IPS-11a (cell line): Measurements from ENCODE around the gene GTPBP10.
"Not testable (repeated sequence)": the region's sequence is repeated elsewhere in the genome, so short reads cannot be mapped to it uniquely, and the experiment has no call there.

Experiments used
- H3K4me3 ChIP-seq: one replicate; pipeline ENCODE4 v1.5.1; 2013; ENCODE audit warnings: low read depth, low read length, control low read depth

Gene GTPBP10, protein sequence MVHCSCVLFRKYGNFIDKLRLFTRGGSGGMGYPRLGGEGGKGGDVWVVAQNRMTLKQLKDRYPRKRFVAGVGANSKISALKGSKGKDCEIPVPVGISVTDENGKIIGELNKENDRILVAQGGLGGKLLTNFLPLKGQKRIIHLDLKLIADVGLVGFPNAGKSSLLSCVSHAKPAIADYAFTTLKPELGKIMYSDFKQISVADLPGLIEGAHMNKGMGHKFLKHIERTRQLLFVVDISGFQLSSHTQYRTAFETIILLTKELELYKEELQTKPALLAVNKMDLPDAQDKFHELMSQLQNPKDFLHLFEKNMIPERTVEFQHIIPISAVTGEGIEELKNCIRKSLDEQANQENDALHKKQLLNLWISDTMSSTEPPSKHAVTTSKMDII

DNA sequence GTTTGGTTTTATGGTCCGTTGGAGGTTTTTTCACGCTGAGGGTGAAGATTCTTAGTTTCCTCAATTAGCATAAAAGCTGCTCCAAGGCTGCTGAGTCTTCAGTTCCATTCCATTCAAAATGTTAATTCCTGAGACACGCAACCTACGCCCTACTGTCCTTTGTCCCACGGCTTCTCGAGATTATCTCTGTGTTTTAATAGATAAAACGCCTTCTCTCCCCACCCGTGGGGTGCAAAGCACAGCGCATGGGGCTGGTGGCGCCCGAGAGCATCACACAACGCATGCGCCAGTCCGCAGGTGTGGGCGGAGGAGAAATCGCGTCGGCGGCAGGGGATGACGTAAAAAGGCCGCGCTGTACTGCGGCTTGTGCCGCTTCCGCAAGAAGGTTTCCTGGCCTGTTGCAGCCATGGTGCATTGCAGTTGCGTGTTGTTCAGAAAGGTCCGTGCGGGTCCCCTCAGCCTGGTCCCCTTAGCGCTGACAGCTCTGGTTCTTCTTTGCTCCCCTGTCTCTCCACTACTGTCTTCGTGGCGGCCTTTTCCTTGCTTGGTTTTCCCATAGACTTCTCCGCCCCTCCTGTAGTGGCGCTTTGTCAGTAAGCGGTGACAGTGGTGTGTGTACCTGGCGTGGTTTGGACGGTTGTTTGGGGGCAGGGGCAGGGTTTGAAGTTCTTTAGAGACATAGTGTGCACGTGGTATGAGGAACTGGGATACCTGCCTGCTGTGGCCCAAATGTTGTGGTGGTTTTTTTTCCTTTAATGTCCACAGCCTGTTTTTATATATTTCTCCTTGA lies at the start of gene GTPBP10:
GTPBP10 (plus strand) TSS at position 381 of the 790 bp plus-strand sequence; CDS start at position 407, 26 bp downstream.
- H3K4me3 ChIP-seq, result peak within 1 kb of the TSS; percentile 94

DNA sequence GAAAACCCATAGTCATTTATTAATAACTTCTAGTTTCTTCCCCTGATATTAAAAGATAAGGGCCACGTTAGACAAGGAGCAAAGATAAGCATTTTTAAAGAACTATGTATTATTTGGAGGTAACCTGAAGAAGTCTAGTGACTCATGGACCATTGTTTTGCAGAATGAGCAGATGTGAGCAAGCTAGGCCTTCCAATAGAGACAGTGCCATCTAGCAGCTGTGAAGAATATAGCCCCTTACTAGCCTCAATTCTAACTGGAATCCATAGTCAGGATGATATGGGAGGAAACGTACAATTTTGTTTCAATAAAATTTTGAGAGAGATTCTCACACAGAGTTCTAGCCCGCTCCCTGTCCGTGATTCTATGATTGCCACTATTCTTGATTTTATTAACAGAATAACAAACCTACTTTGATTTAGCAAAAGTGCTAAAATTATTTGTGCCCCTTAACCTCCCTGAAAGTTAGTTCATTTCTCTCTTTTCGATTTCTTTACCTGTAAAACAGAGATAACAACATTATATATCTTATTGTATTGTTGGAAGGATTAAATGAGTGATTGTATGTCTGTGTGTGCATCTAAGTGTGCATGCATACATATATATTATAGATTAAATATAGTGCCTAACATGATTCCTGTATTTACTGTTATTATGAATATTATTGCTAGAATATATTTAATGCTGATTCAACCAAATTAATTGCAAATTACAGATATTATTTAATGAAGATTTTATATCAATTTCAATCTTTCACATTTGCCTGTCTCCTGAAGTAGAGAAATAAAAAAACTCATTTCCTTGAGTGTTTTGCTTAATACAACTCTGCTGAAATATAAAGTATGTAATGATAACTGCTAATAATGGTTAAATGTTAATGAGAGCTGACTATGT lies 48.1 kb upstream of the GTPBP10 start:
- H3K4me3 ChIP-seq, result no peak overlapping the region

DNA sequence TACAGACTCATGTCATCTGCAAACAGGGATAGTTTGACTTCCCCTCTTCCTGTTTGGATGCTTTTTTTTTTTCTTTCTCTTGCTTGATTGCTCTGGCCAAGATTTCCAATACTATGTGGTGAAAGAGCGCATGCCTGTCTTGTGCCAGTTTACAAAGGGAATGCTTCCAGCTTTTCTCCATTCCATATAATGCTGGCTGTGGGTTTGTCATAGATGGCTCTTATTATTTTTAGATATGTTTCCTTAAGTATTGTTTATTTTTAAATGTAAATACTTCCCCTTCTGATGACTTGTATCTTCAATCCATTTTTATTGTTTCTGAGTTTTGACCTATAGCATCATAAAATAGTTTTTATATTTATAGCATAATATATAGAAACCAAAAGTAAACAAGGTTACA lies 43.3 kb upstream of the GTPBP10 start:
- H3K4me3 ChIP-seq, result no peak overlapping the region

DNA sequence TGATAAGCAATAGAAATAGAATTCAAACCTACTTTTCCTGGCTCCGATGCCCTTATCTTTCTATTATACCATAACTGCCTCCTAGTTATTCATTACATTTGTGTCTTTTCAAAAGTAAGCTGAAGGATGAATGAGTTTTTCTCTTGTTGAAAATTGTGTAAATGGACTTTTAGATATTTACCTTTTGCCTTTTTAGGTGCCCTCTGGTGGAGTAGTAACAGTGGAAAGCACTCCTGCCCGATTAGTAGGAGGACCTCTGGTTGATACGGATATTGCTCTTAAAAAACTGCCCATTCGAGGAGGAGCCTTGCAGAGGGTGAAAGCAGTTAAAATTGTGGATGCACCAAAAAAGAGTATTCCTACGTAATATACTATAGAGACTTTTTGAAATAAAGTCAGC lies 36.6 kb upstream of the GTPBP10 start:
- H3K4me3 ChIP-seq, result no peak overlapping the region

DNA sequence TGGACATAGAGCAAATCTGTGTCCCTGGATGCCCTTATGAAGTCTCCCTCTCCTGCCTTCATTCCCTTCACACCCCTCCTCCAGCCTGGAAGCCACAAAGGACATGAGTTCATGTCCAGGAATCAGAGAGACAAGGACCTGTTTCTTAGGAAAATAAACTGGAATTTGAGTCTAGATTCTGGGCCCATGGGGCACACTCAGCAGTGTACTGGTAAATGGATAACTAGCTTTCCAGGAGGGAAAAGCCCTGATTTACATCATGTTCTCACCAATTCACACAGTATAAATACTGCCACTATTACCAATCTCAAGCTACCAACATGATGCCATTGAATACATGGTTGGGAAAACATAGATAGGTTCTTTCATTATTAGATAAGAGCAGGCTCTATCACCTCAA lies 35.3 kb upstream of the GTPBP10 start:
- H3K4me3 ChIP-seq, result no peak overlapping the region

DNA sequence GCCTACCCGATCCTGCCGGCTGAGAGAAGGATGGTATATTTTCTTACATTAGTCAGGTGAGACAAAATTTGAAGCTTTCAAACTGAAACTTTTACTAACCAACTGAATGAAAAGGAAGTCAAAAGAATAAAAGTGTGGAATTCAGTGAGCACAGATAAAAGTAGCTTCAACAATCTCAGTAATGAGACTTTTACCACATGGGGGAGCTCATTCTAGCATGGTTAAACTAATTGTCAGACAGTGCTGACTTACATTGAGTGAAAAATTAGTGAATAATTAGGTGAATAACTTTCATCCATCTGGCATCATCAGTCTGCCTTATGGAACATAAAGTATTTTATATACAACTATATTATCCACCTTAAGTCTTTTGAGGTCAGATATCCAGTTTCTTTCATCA lies 33.8 kb upstream of the GTPBP10 start:
- no peak overlapping the region for H3K4me3 ChIP-seq

DNA sequence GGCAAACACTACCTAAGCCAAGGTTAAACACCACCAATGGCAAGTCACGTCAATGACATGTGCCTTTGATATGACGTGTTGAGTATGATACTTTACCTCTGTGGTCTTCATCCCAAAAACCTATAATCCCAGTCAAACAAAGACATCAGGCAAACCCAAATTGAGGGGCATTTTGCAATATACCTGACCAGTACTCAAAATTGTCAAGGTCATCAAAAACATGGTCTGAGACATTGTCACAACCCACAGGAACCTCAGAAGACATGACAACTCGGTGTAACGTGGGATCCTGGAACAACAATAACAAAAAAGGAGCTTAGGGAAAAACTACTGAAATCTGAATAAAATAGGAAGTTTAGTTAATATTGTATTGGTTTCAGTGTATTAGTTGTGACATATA lies 32.6 kb upstream of the GTPBP10 start:
- no peak overlapping the region for H3K4me3 ChIP-seq

DNA sequence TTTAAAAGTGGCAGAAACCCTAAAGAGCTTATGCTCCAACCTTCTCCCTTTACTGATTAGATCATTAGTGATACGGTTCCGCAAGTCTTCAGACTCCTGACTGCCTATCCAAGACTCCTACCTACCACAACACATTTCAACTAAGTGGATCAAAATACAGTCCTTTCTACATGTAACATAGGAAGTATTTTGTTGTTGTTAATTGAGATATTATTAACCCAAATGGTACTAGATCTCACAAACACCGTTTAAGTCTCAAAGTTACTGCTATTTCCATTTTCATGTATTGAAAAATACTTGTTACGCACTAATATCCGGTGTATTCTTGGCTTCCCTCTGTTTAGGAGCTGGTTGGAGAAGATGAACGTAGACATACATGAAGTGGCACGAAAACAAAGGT lies 26.5 kb upstream of the GTPBP10 start:
- no peak overlapping the region for H3K4me3 ChIP-seq

DNA sequence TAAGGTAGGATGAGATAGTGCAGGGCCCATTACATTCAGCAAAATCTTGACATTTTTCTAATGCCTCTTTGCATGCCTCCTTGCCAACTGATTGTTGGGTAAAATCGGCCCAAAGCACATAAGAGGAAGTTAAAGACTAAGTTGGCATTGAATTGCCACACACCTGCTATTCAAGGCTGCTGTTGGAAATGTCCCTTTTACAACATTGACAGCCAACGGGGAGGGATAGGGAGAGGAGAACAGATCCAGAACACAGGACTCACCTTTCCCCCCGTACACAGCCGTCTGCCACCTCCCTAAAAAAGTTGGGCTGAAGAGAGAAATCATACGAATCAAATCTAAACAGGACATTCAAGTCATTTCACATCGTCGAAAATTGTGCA lies 26.1 kb upstream of the GTPBP10 start:
- H3K4me3 ChIP-seq, result no peak overlapping the region

DNA sequence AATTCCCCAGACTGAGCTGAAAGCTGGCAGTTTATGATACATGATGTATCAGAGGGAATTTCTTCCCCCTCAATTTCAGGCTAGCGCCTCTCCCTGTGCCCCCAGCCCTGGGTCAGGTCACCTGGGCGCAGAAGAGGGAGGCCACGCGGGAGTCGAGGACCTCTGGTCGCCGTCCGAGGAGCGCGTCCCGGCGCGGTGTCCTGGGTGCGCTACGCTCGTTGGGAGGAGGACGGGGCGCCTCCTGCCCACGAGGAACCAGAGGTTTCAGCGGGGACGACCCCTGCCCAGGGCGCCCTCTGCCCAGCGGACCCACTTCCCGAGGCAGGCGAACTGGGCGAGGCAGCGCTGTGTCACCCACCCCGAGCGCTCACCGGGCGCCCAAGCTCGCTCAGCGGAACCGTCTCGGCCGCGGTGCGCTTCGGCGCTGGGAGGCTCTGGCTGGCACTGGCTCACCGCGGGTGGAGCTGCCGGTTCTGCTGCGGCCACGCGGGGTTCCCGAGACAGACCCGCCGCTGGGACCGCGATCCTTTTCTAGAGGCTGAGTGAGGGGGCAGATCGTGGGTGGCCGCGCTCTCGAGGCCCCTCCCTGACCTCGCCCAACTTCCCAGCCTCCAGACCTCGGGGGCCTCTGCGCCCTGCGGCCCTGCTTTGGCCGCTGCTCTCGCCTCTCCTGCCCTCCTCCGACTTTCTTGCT lies 25.6 kb upstream of the GTPBP10 start, which contains the start of gene FAM237B:
FAM237B (minus strand) TSS at position 504 of the 694 bp plus-strand sequence. CDS start 1,556 bp downstream, outside the sequence.
- peak within 1 kb of the TSS; percentile 35 for H3K4me3 ChIP-seq

DNA sequence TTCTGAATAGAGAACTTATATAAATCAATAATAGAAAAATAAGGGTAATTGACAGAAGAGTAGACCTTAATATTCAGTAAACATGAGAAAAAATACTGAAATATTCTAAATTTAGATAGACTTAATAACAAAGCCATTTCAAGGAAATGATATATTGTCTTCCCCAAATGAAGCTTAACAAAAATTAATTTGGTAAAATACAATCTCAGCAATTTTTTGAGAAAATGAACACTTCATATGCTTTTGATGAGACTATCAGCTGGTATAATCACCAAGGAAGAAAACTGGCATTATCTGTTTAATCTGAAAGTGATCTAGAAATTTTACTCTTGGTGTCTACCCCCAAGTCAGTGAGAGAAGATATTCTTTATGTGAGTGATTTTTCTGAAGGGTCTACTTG lies 23.7 kb upstream of the GTPBP10 start:
- no peak overlapping the region for H3K4me3 ChIP-seq

DNA sequence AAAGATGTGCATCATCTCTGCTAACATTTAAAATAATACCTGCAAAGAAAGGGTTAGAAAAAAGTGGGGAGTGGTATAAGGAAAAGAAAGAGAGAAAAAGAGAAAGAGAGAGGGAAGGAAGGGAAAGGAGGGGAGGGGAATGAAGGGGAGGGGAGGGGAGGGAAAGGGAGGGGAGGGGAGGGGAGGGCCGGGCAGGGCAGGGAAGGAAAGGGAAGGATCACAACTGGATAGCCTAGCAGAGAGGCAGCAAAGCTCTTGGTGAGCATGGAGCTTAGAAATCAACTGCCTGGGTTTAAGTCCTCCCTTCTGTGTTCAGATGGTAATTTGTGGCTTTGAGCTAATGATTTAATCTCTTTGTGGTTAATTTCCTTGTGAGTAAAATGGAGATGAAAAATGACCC lies 20.0 kb upstream of the GTPBP10 start:
- H3K4me3 ChIP-seq, result no peak overlapping the region

DNA sequence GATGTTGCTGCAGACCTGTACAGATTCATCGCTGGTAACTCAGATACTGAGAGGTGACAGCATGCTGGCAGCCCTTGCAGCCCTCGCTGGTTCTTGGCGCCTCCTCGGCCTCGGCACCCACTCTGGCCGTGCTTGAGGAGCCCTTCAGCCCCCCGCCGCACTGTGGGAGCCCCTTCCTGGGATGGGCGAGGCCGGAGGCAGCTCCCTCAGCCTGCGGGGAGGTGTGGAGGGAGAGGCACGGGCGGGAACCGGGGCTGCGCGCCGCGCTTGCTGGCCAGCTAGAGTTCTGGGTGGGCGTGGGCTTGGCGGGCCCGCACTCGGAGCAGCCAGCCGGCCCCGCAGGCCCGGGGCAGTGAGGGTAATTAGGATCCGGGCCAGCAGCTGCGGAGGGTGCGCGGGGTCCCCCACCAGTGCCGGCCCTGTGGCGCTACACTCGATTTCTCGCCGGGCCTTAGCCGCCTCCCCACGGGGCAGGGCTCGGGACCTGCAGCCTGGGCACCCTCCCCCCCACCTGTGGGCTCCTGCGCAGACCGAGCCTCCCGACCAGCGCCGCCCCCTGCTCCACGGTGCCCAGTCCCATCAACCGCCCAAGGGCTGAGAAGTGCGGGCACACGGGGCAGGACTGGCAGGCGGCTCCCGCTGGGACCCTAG lies 12.2 kb upstream of the GTPBP10 start:
- H3K4me3 ChIP-seq, result no peak overlapping the region

DNA sequence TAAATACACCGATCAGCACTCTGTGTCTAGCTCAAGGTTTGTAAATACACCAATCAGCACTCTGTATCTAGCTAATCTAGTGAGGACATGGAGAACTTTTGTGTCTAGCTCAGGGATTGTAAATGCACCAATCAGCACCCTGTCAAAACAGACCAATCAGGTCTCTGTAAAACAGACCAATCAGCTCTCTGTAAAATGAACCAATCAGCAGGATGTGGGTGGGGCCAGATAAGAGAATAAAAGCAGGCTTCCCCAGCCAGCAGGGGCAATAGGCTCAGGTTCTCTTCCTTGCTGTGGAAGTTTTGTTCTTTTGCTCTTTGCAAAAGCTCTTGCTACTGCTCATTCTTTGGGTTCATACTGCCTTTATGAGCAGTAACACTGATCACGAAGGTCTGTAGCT lies 11.6 kb upstream of the GTPBP10 start:
- not testable (repeated sequence) for H3K4me3 ChIP-seq

DNA sequence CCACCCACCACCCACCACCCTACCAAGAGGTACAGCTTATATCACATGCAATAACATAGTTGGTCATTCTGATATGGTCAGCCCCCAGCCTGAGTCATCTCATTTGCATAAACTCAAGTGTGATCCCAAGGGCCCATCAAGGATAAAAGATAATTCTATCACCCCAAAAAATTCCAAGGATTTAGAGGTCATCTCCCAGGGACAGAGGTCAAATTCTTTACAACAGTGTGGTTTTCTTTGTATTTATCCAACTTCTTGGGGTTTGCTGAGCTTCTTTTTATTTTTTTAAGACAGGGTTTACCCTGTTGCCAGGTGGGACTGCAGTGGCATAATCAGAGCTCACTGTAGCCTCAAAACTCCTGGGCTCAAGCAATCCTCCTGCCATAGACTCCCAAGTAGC lies 9.4 kb upstream of the GTPBP10 start:
- no peak overlapping the region for H3K4me3 ChIP-seq

DNA sequence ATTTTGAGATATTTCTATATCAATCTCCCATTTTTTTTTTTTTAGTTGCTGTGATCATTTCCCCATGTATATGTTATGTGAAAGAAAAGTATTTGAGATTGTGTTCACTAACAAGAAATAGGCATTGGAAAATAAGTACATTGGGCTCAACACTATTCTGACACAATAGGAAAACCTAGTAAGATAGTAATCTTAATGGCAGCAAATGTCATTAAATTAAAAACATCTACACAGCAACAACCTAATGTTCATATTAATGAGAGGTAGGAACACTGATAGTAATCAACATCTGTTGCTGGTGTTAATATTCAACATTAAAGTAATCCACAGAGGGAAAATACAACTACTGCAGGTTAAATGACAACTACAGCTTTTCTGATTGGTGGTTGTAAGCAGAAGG lies 1.5 kb upstream of the GTPBP10 start:
- H3K4me3 ChIP-seq, result no peak overlapping the region

DNA sequence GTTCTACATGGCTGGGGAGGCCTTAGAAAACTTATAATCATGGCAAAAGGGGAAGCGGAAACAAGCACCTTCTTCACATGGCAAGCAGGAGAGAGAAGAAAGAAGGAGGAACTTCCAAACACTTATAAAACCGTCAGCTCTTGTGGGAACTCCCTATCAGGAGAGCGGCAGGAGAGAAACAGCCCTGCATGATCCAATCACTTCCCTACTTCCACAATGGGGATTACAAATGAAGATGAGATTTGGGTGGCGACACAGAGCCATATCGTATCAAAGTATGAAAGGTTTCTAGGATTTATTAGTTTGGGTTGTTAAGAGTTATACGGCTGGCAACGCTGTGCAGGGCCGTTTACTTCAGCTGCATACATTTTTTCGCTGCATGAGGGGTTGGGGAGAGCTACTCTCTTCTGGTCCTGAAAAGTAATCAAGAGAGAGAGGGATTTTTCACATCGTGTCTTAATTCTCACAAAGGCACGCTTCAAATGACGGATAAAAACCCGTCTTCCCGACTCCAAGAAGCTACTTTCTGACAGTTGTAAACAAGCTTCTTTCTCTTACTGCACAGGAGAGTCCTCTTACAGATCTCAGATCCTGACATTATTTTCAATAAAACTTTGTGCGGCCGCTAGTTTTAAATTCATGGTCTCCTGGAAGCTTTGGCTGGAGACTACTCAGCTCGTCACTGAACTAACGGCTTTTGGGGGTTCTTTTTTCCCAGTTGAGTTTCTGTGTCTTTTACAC lies 751 bp upstream of the GTPBP10 start:
- peak overlapping the region; percentile 94 for H3K4me3 ChIP-seq

DNA sequence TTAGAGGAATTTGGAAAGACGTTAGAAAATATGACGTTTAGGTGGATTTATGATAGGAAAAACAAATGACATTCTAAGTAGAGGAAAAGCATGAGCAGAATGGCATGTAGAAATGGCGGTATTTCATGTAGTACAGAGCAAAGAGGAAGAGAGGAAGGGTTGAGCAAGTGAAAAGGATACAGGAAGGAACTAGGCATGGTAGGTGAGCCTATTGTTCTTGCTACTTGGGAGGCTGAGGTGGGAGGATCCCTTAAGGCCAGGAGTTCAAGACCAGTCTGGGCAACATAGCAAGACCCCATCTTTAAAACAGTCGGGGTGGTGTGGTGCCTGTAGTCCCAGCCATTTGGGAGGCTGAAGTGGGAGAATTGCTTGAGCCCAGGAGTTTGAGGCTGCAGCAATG lies 1.2 kb downstream of the GTPBP10 start:
- no peak overlapping the region for H3K4me3 ChIP-seq

DNA sequence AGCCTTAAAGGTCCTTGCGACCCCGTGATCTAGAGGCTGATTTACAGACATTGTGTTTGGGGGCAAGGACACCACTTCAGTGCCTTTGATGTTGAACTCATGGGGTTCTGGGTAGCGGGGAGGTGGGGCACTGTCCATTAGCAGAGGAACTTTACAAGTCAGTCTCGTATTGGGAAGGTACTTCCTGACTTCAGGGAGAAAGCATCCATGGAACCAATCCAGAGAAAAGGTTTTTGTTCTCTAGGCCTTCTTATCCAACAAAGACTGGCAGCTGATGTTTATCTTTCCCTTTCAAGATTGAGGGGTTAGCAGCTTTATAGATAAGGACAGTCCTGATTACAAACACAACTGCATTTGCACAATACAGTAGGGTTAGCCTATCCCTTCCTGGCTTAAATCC lies 2.8 kb downstream of the GTPBP10 start:
- no peak overlapping the region for H3K4me3 ChIP-seq
